DOHH2 (cell line): ENCODE results near the gene ZDHHC24.

Experiments used
- H3F3A ChIP-seq: fragments of 200-600 bp; sonication (generic), shearing (Covaris generic); 2 replicates; pipeline ENCODE4 v1.6.0; 2016; ENCODE audit warnings: antibody characterized with exemption, mild to moderate bottlenecking; ENCODE audit not compliant: control insufficient read depth, insufficient read depth
- H3K27ac ChIP-seq: fragments of 200-600 bp; sonication (generic); 2 replicates; pipeline ENCODE4 v1.5.1; 2014; ENCODE audit warnings: low read depth, mild to moderate bottlenecking, low read length, moderate library complexity
- H3K27me3 ChIP-seq: fragments of 200-600 bp; sonication (generic); 2 replicates; pipeline ENCODE4 v1.6.1; 2014; ENCODE audit warnings: mild to moderate bottlenecking, low read length, mixed read lengths; ENCODE audit not compliant: control insufficient read depth
- H3K36me3 ChIP-seq: fragments of 200-600 bp; sonication (generic); 2 replicates; pipeline ENCODE4 v1.6.1; 2014; ENCODE audit warnings: mild to moderate bottlenecking, low read length, moderate library complexity, mixed read lengths; ENCODE audit not compliant: control insufficient read depth
- H3K4me1 ChIP-seq: fragments of 200-600 bp; sonication (generic); 2 replicates; pipeline ENCODE4 v1.6.1; 2014; ENCODE audit warnings: mild to moderate bottlenecking, low read length, mixed read lengths; ENCODE audit not compliant: control insufficient read depth
- H3K4me2 ChIP-seq: fragments of 200-600 bp; sonication (generic); 2 replicates; pipeline ENCODE4 v1.6.0; 2014; ENCODE audit warnings: mild to moderate bottlenecking, low read length, moderate library complexity
- H3K4me3 ChIP-seq: fragments of 200-600 bp; sonication (generic); 2 replicates; pipeline ENCODE4 v1.5.1; 2014; ENCODE audit warnings: mild to moderate bottlenecking, low read length, mixed read lengths
- H3K79me2 ChIP-seq: fragments of 200-600 bp; sonication (generic); 2 replicates; pipeline ENCODE4 v1.6.1; 2014; ENCODE audit warnings: mild to moderate bottlenecking, low read length, mixed read lengths; ENCODE audit not compliant: control insufficient read depth
- H3K9me2 ChIP-seq: fragments of 200-600 bp; sonication (generic); replicated peaks from 2 replicates; pipeline ENCODE4 v1.6.1; 2014; ENCODE audit warnings: mild to moderate bottlenecking, low read length, mixed read lengths; ENCODE audit not compliant: control insufficient read depth
- H3K9me3 ChIP-seq: fragments of 200-600 bp; sonication (generic); 2 replicates; pipeline ENCODE4 v1.6.1; 2014; ENCODE audit warnings: antibody characterized with exemption, low read length, mixed read lengths; ENCODE audit not compliant: control insufficient read depth, insufficient read depth
- H4K20me1 ChIP-seq: fragments of 200-600 bp; sonication (generic); 2 replicates; pipeline ENCODE4 v1.6.0; 2014; ENCODE audit warnings: low read depth, mild to moderate bottlenecking, antibody characterized with exemption, low read length, moderate library complexity; ENCODE audit not compliant: control insufficient read depth, insufficient read depth
- EZH2phosphoT487 ChIP-seq: fragments of 200-600 bp; sonication (generic); IDR thresholded peaks from 2 replicates; pipeline ENCODE4 v1.6.1; 2017; ENCODE audit warnings: borderline replicate concordance, mild to moderate bottlenecking, antibody characterized with exemption, low read length, moderate library complexity, mixed read lengths
- TF ChIP-seq, protein P1 (sequence below): fragments of 200-600 bp; sonication (generic); IDR thresholded peaks from one replicate; pipeline ENCODE4 v1.5.1; 2014; ENCODE audit warnings: antibody characterized with exemption, mild to moderate bottlenecking, low read depth, low read length; ENCODE audit not compliant: poor library complexity, severe bottlenecking

Gene ZDHHC24

GRCh38 chr11:66523611-66524010 lies 22.2 kb downstream of the ZDHHC24 start:
- no peaks in the 10 kb centered on the region for H4K20me1 ChIP-seq
- no peaks in the 10 kb centered on the region for H3K9me2 ChIP-seq
- H3K4me3 ChIP-seq = no peak overlapping the region
- no peaks in the 10 kb centered on the region for H3F3A ChIP-seq
- no peaks in the 10 kb centered on the region for H3K4me1 ChIP-seq
- H3K27ac ChIP-seq = no peak overlapping the region
- no peaks in the 10 kb centered on the region for H3K9me3 ChIP-seq
- H3K79me2 ChIP-seq = no peaks in the 10 kb centered on the region
- H3K27me3 ChIP-seq = no peaks in the 10 kb centered on the region
- H3K4me2 ChIP-seq = no peak overlapping the region
- peaks cover 4% of the 10 kb centered on the region; the same call in 1 of the 2 replicates for H3K36me3 ChIP-seq
- TF ChIP-seq, protein P1, sequence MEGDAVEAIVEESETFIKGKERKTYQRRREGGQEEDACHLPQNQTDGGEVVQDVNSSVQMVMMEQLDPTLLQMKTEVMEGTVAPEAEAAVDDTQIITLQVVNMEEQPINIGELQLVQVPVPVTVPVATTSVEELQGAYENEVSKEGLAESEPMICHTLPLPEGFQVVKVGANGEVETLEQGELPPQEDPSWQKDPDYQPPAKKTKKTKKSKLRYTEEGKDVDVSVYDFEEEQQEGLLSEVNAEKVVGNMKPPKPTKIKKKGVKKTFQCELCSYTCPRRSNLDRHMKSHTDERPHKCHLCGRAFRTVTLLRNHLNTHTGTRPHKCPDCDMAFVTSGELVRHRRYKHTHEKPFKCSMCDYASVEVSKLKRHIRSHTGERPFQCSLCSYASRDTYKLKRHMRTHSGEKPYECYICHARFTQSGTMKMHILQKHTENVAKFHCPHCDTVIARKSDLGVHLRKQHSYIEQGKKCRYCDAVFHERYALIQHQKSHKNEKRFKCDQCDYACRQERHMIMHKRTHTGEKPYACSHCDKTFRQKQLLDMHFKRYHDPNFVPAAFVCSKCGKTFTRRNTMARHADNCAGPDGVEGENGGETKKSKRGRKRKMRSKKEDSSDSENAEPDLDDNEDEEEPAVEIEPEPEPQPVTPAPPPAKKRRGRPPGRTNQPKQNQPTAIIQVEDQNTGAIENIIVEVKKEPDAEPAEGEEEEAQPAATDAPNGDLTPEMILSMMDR = no peak
- no peak for TF ChIP-seq EZH2phosphoT487

DNA sequence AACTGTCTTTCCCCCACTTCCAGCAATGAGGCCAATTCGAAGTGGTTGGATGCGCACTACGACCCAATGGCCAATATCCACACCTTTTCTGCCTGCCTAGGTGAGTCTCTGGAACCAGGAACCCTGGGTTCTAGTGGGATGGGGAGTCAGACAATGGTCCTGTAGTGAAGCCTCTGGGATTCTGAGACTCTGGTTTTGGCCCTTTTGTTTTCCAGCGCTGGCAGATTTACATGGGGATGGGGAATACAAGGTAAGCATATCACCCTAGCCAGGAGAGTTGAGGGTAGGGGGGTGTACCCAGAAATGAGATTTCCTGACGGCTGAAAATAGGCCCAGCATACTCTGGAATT lies 34.9 kb downstream of the ZDHHC24 start:
- Histone ChIP-seq H3K9me3 (no peaks in the 10 kb centered on the region), H3K27ac (no peak overlapping the region), H3K4me3 (peak overlapping the region; percentile 85), H3K36me3 (peaks cover 4% of the 10 kb centered on the region; the same call in 1 of the 2 replicates), H3F3A (no peaks in the 10 kb centered on the region), H3K79me2 (peaks cover 8% of the 10 kb centered on the region), H3K27me3 (no peaks in the 10 kb centered on the region), H3K4me1 (peaks cover 10% of the 10 kb centered on the region), H3K9me2 (no peaks in the 10 kb centered on the region), H4K20me1 (no peaks in the 10 kb centered on the region), H3K4me2 (peak overlapping the region; percentile 82)
- no peak for TF ChIP-seq EZH2phosphoT487
- TF ChIP-seq, protein P1 = no peak

DNA sequence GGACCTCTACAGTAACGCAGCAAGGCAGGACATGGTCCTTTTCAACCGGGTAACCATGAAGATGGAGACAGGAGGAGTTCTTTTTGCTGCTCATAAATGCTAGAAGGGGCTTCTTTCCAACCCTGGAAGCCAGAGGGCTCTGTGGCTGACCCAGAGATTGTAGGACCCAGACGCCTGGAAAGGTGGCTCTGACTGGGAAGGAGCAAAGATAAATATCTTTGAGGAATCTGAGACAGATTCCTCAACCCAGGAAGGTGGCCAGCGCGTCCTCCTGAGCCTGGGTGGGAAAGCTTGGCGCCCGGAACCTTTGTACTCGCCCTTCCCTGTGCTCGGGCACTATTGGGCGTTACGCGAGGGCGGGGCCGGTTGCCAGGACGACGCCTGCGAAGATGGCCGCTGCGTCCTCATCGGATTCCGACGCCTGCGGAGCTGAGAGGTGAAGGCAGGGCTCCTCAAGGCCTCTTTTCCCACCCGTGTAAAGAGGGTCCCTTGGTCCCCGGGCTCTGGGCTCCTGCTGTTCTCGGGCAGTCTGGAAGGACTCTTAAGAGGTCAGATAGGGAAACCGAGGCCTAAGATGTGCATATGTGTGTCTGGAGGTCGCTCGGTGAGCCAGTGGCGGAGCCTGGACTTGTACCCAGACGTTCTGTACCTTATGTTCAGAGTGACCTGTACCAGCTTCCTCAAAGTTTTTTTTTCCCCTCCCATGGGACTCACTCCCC lies 35.4 kb downstream of the ZDHHC24 start, which contains the start of gene BBS1:
TSS of gene BBS1 (plus strand) at position 365 of the 719 bp plus-strand sequence. CDS start at position 390, 25 bp downstream.
- Histone ChIP-seq H3K36me3 (peaks cover 4% of the 10 kb centered on the region; the same call in 1 of the 2 replicates), H3K27ac (no peak within 1 kb of the TSS)

More for the DNA sequence above, 35.4 kb downstream of the ZDHHC24 start, which contains the start of gene BBS1:
- Histone ChIP-seq H3F3A (no peaks in the 10 kb centered on the region), H3K79me2 (peaks cover 8% of the 10 kb centered on the region), H3K9me3 (no peaks in the 10 kb centered on the region), H3K4me3 (peak within 1 kb of the TSS; percentile 85), H3K9me2 (no peaks in the 10 kb centered on the region), H3K27me3 (no peaks in the 10 kb centered on the region), H3K4me2 (peak within 1 kb of the TSS; percentile 82), H3K4me1 (peaks cover 10% of the 10 kb centered on the region), H4K20me1 (no peaks in the 10 kb centered on the region)
- no peak for TF ChIP-seq EZH2phosphoT487
- TF ChIP-seq, protein P1 = no peak
